GM18505 (cell line): ENCODE results near the gene KIAA1217.

Experiments used
- ATAC-seq: cut with Tn5 transposase; IDR thresholded peaks from one replicate; pipeline ENCODE4 v1.9.1; 2021; ENCODE audit not compliant: unreplicated experiment
- POLR2A ChIP-seq: IDR thresholded peaks from 4 replicates; pipeline ENCODE4 v1.6.1; 2011; ENCODE audit warnings: borderline replicate concordance; ENCODE audit not compliant: insufficient read depth, insufficient read length; ENCODE audit errors: extremely low read depth

Gene KIAA1217

DNA sequence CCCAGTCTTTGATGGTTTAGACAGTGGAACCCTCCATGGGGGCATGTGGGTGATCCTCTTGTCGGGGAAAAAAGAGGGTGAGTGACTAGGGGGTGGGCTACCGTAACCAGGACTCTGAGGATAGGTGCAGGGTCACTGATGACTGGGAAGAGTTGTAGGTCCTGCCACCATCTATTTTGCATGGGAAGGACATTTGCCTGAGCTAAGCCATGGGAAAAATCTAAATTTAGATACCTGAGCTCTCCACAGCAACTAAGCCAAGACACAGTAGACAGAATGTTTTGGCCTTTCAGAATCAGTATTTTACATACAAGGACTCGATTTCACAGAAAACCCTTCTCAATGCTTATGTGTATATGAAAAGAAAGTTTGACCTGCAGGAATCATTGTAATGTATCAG is 52.7 kb downstream of the KIAA1217 start:
- ATAC-seq, result no peak
- no peak for TF ChIP-seq POLR2A

DNA sequence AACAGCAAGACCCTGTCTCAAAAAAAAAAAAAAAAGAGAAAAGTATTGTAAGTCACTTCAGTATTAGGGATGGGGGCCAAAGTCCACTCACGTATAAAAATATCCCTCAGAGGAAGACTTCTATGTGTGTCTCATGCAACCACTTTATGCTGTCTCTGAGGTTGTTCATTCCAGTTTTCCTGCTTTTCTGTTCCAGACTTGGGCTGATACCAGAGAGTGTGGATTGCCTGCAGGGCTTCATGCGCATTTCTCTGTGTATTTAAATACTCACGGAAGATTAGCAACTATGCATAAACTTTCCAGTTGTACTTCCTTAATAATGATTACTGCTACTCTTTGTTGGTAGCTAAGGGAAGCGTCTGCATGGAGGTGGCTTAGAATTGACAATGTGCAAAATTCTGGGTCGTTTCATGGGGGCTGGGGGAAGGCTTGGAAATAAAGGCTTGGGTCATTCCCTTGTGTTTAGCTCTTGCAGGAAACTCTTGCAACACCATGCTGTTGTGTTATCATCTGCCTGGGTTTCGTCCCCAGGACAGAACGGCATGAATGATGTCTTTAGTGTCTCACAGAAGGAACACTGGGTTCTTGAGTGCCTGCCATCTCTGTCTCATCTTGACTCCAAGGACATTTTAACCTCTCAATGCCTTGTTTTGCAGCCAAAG is 54.1 kb downstream of the KIAA1217 start:
- ATAC-seq, result no peak
- no peak for TF ChIP-seq POLR2A

DNA sequence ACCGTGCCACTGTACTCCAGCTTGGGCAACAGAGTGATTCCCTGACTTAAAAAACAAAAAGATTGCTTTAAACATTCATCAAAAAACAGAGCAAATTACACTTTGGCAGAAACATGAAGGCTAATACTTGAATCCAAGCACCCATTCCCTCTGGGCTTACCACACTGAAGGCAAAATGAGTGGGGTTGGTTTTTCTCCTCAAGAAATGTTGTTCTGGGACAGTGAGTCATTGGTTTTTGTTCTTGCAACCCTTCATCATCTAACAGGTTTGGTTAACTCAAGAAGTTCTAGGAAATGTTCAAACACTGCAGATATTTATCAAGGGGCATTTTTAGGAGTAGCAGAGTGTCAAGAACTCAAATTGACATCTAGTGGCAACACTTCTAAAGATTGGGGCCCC is 60.5 kb downstream of the KIAA1217 start:
- ATAC-seq, result no peak
- no peak for TF ChIP-seq POLR2A

DNA sequence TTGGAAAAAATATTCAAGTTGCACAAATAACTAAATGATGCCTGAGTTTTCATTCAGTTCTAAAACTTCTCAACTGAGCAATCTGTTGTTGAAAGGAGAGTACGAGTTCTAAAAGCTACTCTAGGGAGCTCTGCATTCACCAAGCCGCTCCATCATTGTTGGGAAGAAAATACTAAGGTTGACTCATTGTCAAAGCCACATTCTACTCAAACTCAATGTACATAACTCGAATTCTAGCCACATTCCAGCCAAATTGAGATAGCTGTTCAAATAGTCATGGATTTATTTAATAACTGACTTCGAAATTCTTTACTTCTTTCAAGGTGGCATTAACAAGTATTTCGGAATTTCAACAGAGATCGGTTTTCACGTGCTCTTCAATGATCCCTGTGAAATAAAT is 63.4 kb downstream of the KIAA1217 start:
- no peak for TF ChIP-seq POLR2A
- no peak for ATAC-seq

DNA sequence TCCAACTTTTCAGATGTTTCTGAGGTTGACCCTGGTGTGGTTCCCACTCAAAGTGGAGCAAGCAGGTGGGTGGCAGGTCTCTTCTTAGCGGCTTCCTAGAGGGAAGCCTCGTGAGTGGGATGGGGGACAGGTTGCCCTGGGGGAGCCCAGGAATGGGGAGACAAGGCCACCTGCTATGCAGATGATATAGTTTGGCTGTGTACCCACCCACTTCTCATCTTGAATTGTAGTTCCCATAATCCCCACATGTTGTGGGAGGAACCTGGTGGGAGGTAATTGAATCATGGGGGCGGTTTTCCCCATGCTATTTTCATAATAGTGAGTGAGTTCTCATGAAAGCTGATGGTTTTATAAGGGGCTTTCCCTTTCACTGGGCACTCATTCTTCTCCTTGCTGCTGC is 68.3 kb downstream of the KIAA1217 start:
- no peak for TF ChIP-seq POLR2A
- no peak for ATAC-seq

DNA sequence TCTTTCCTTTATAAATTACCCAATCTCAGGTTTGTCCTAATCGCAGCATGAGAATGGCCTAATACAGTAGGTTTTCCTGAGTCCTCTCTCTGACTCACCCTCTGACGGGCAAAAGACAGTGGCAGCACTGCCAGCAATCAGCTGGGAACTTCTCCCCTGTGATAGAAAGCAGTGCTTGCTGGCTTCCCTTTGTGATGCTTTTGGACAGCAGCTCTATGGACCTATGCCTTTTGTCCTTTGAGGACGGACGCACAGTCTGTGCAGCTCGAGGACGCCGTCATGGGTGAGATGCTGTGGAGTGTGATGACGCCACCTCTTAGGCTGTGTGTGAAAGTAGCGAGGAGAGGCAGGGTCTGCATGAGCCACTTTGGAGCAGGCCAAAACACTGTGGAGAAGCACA is 68.8 kb downstream of the KIAA1217 start:
- no peak for ATAC-seq
- no peak for TF ChIP-seq POLR2A

DNA sequence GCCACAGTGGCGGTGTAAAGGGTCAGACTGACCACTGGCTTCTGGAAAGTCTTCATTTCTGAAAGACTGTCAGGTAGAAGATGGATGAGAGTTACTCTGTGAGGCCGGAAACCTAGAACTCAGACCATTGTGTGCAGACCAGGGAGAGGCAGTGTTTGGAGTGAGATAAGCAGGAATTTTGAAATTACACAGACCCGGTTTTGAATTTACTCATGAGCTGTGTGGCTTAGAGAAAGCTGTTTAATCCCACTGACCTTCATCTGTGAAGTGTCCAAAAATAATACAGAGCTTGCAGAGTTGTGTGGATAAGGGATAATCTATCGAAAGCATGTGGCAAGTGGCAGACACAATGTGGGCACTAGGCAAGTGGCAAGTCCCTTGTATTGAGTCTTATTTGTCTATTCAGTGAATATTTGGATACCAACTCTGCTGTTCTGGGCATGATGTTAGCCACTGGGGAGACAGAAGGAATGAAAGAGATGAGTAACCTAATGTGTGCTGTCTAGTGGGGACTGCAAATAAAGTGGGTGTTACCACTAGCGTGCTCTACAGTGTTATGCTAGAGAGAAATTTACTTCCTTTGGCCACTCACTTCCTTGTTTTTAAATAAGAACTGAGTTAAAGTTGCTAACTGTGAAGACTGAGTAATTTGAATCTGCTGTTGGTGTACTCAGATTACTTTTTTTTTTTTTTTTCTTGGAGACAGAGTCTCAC is 69.4 kb downstream of the KIAA1217 start:
- no peak for ATAC-seq
- TF ChIP-seq POLR2A, result no peak

DNA sequence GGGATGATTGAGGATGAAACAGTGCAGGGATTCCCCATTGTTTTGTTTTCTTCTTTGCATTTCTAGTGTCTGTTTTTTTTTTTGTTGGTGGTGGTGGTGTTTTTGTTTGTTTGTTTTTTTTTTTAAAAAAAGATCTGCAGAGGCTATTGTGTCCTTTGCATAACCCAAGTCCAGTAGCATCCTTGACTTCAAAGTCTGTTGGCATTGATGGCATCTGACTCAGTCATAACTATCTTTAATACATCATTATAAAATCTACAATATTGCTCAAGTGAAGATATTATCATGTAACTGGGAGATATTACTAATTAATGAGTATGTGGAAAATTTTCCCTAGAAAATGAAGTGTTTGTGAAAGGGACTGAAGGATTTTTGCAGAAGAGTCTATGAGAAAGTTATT is 70.2 kb downstream of the KIAA1217 start:
- TF ChIP-seq POLR2A, result no peak
- ATAC-seq, result no peak

DNA sequence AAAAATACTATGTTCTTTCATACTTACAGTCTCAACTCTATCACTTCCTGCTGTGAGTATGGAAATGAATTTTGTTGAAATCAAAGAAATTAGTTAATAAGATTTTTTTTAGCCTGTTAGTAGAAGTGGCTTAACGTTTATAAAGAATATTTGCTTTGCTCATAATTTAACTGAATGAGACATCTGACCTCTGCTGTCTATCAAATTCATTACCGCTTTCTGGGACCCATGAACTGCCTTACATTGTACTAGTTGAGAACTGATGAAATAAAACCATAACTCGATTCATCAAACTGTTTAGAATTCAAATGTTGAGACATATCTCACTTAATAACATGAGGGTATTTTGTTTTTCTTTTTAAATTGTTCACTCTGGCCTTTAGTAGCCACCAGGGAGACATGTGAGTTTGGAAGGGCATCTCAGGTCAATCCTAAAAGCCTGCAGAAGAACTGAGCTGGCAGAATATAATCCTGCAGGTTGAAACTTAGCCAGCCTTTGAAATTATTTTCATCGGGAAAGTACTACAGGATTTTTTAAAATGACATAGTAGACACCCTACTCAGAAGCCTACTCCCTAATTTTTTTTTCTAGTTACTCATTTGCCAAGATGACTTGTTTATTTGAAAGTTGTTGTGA is 78.7 kb downstream of the KIAA1217 start:
- no peak for ATAC-seq
- TF ChIP-seq POLR2A, result no peak

DNA sequence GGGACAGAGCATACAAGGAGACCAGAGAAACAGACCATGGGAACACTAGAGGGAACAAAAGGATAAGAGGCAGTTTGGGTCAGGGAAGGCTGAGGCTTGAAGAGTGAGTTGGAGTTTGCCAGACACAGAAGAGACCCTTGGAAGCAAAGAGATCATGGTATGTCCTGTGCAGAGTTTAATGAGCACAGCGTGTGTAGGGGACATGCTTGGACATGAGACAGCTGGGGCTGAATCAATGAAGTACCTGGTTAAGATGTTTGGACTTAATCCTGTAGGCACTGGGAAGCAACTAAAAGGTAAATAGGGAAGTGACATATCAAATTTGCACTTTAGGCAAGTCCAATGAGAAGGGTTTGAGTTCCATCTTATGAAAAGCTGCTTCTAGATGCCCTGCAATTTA is 79.6 kb downstream of the KIAA1217 start:
- no peak for TF ChIP-seq POLR2A
- ATAC-seq, result no peak

DNA sequence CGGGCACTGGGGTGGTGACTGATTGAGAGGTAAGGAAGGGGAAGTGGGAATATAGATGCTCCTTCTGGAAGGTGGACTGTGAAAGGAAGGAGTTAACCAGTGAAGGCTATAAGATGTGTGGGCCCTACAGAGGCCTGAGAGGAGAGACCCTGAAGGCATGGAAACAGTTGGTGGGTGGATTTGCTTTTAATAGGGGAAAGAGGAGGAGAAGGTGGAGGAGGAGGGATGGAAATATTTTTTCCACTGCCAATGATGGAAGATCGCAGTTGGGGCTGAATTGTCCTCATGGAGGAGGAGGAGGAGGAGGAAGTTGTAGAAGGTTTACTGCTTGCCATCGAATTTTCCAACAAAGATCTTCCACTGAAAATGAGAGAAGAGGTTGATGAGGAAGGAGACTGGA is 80.3 kb downstream of the KIAA1217 start:
- ATAC-seq, result no peak
- TF ChIP-seq POLR2A, result no peak

DNA sequence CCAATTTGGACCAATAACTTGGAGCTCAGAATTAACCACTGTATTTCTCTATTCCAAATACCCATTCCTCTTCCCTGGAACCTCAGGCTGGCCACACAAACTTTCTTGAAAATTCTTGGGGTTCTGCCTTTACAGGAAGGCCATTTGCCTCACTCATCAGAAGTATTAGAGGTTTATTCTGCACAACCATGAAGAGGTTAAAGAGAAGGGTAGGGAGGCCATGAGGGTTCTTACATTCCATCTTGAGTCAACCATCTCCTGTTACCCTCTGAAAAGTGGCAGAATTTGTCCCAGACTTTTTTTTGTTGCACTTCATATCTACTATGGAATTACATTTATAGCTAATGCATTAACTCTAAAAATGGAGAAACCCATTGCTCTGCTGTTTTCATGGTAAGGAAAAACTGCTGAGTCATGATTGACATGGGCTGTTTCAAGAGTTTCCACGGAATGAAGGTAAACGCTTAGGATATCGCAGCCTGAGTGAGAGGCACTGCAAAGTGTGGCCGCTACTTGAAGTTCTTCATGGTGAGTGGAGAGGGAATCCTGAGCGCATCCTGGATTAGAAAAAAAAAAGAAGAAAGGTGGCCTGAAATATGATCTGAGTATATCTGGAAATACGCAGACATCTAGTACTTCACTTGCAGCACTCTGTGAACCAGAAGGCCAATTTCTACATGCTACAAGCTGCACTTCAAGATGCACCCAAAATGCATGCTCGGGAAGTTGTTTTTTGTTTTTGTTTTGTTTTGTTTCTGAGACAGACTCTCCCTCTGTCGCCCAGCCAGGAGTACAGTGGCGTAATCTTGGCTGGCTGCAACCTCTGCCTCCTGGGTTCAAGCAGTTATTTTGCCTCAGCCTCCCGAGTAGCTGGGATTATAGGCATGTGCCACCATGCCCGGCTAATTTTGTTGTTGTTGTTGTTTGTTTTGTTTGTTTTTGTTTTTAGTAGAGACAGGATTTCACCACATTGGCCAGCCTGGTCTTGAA is 83.7 kb downstream of the KIAA1217 start:
- no peak for TF ChIP-seq POLR2A
- ATAC-seq, result no peak

DNA sequence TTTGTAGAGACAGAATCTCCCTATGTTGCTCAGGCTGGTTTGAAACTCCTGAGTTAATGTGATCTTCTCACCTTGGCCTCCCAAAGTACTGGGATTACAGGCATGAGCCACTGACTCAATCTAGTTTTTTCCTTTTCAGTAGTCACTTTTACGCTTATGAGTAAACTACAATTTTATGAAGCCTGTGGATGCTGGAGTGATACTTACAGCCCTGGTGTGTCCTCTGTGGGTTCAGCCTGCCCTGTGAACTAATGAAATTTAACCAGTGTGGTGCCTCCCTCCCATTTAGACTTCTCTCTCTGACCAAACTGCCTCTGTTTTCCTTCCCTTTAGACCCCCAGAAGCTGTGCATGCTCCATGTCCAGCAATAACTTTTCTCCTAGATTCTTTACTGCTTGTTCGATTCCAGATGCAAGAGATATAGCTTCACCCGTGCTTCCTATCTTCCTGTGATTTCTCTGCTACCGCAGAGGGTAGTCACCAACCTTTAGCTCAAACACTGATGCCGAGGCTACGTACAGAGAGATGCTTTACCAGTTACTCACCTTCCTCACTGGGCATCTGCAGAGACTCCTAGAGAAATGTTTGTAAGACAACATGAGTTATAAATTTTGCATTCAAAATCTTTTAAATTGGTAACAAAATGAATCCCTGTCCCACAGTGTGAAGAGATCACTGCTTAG is 90.8 kb downstream of the KIAA1217 start:
- no peak for ATAC-seq

More for the DNA sequence above, 90.8 kb downstream of the KIAA1217 start:
- TF ChIP-seq POLR2A, result no peak
